Measurements from ENCODE around the gene SGCG. TPM values are rescaled to one million over a fixed set of nuclear protein-coding genes. Genes with fewer than 3 reads are reported as not detected.

The SGCG gene
- total RNA-seq, 2 experiments from 2014 or later: not detected

DNA sequence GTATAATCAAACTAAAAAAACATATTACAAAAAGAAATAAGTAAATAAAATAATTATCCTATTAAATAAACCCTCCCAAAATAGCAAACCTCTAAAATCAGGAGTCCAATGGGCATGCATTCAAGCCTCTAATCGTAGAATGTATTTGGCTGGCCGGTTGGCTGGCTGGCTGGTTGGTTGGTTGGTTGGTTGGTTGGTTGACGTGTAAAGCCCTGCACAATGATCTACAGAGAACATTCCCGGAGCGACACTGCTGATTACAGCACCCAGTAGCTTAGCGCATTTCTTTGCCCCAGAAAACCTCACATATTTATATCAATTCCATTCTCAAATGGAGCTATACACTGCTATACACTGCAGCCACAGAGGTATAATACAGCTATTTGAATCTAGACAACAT, 187.1 kb downstream of the SGCG start:
- ChIA-PET POLR2A (no interaction called here), CTCF (interaction anchor here (0.6 kb wide), 1 partner anchor 145 kb away, joined by 3 read pairs; no protein-coding TSS in a partner anchor)
- Mint-ChIP-seq H3K27me3 (no peaks in the 10 kb centered on the region), H3K27ac (no peak overlapping the region), H3K9me3 (no peaks in the 10 kb centered on the region), H3K36me3 (ENCODE audit: low read depth) (peaks cover 94% of the 10 kb centered on the region), H3K4me1 (ENCODE audit: low read depth) (peaks cover 15% of the 10 kb centered on the region), H3K4me3 (no peak overlapping the region)
- DNase-seq (no peak), ATAC-seq (ENCODE audit: poor library complexity) (no peak)
- H3K4me3 ChIP-seq (ENCODE audit: low read length): no peak overlapping the region
- H3K36me3 ChIP-seq (ENCODE audit: insufficient read depth, low read length): peaks cover 72% of the 10 kb centered on the region
- no peak overlapping the region for H3K27ac ChIP-seq (ENCODE audit: low read depth in 1 of 2, low read length in 2 of 2)
- intact Hi-C loops (cut with DNase I, micrococcal nuclease): no loop called here
- no peaks in the 10 kb centered on the region for H3K27me3 ChIP-seq (ENCODE audit: control insufficient read depth in 1 of 2, insufficient read depth in 2 of 2, low read length in 2 of 2)
- no peaks in the 10 kb centered on the region for H3K9me3 ChIP-seq (ENCODE audit: control insufficient read depth in 1 of 2, insufficient read depth in 1 of 2, low read length in 2 of 2)
- no peak for TF ChIP-seq CTCF (IDR thresholded peaks at IDR 0.05)
- H3K4me1 ChIP-seq (ENCODE audit: insufficient read depth, low read length): peaks cover 4% of the 10 kb centered on the region

- H3K4me1 Mint-ChIP-seq (ENCODE audit: low read depth): peaks cover 46% of the 10 kb centered on the region
- H3K9me3 Mint-ChIP-seq: no peaks in the 10 kb centered on the region
- Histone ChIP-seq H3K4me1 (ENCODE audit: insufficient read depth, low read length) (peaks cover 22% of the 10 kb centered on the region), H3K27me3 (ENCODE audit: control insufficient read depth in 1 of 2, insufficient read depth in 2 of 2, low read length in 2 of 2) (no peaks in the 10 kb centered on the region), H3K9me3 (ENCODE audit: control insufficient read depth in 1 of 2, insufficient read depth in 1 of 2, low read length in 2 of 2) (no peaks in the 10 kb centered on the region), H3K36me3 (ENCODE audit: insufficient read depth, low read length) (peaks cover 33% of the 10 kb centered on the region), H3K4me3 (ENCODE audit: low read length) (no peak overlapping the region), H3K27ac (ENCODE audit: low read depth in 1 of 2, low read length in 2 of 2) (no peak overlapping the region)
- DNase-seq: no peak
- no peak overlapping the region for H3K27ac Mint-ChIP-seq
- CTCF ChIA-PET: no interaction called here
- no peaks in the 10 kb centered on the region for H3K27me3 Mint-ChIP-seq
- peaks cover 59% of the 10 kb centered on the region for H3K36me3 Mint-ChIP-seq (ENCODE audit: low read depth)
- TF ChIP-seq CTCF (IDR thresholded peaks at IDR 0.05): no peak
- peak overlapping the region; percentile 8 for H3K4me3 Mint-ChIP-seq
- POLR2A ChIA-PET: no interaction called here
- intact Hi-C loops (cut with DNase I, micrococcal nuclease): loop anchor here (10.0 kb wide), 6 partner anchors 882 to 1932 kb away; partner anchors contain the start of genes FGF9 (in 1 of the 2), NUP58 (in 1 of the 2) and ZDHHC20 (in 1 of the 2)
- no peak for ATAC-seq (ENCODE audit: poor library complexity)
Observed at GRCh38 chr13:23372264-23372906, 191.6 kb downstream of the SGCG start.
